Mesendoderm (in vitro differentiated cells): ENCODE measurements around the gene BAD.

Source experiments
- DNase-seq: peaks from one replicate; pipeline ENCODE4 v3.0.0; 2013
- H2AK5ac ChIP-seq: 2 replicates; pipeline ENCODE4 v1.6.1; 2013; ENCODE audit warnings: low read length, inconsistent platforms
- H2BK120ac ChIP-seq: 2 replicates; pipeline ENCODE4 v1.6.1; 2013; ENCODE audit warnings: low read depth, mild to moderate bottlenecking, low read length, moderate library complexity, mixed read lengths
- H2BK15ac ChIP-seq: replicated peaks from 2 replicates; pipeline ENCODE4 v1.6.1; 2013; ENCODE audit warnings: low read depth, mild to moderate bottlenecking, moderate library complexity
- H2BK5ac ChIP-seq: 2 replicates; pipeline ENCODE4 v1.6.1; 2013; ENCODE audit warnings: low read length, inconsistent platforms
- H3K18ac ChIP-seq: 2 replicates; pipeline ENCODE4 v1.6.1; 2013; ENCODE audit warnings: mild to moderate bottlenecking, low read length, mixed read lengths
- H3K23ac ChIP-seq: one replicate; pipeline ENCODE4 v1.6.1; 2013; ENCODE audit warnings: low read length
- H3K27ac ChIP-seq: 2 replicates; pipeline ENCODE4 v1.5.1; 2013; ENCODE audit warnings: low read depth, mild to moderate bottlenecking, inconsistent platforms, low read length, moderate library complexity
- H3K27me3 ChIP-seq: 2 replicates; pipeline ENCODE4 v1.6.1; 2013; ENCODE audit warnings: low read length, control low read depth, mild to moderate bottlenecking, inconsistent platforms; ENCODE audit not compliant: insufficient read depth, poor library complexity
- H3K36me3 ChIP-seq: 2 replicates; pipeline ENCODE4 v1.6.1; 2013; ENCODE audit warnings: low read length, inconsistent platforms; ENCODE audit not compliant: control insufficient read depth, insufficient read depth
- H3K4ac ChIP-seq: one replicate; pipeline ENCODE4 v1.6.1; 2013; ENCODE audit warnings: low read depth, mild to moderate bottlenecking, low read length, moderate library complexity
- H3K4me1 ChIP-seq: 2 replicates; pipeline ENCODE4 v1.6.1; 2013; ENCODE audit warnings: low read depth, low read length, inconsistent platforms; ENCODE audit not compliant: control insufficient read depth
- H3K4me2 ChIP-seq: 2 replicates; pipeline ENCODE4 v1.6.1; 2013; ENCODE audit warnings: low read length
- H3K4me3 ChIP-seq: 2 replicates; pipeline ENCODE4 v1.5.1; 2013; ENCODE audit warnings: mild to moderate bottlenecking, low read length
- H3K56ac ChIP-seq: one replicate; pipeline ENCODE4 v1.6.1; 2013; ENCODE audit warnings: low read length
- H3K79me1 ChIP-seq: 2 replicates; pipeline ENCODE4 v1.6.1; 2013; ENCODE audit warnings: low read length, inconsistent platforms
- H3K79me2 ChIP-seq: 2 replicates; pipeline ENCODE4 v1.6.1; 2013; ENCODE audit warnings: mild to moderate bottlenecking, low read length; ENCODE audit not compliant: control insufficient read depth, insufficient read depth
- H3K9ac ChIP-seq: 2 replicates; pipeline ENCODE4 v1.6.1; 2013; ENCODE audit warnings: low read length, inconsistent platforms
- H4K5ac ChIP-seq: one replicate; pipeline ENCODE4 v1.6.1; 2013; ENCODE audit warnings: low read length
- H4K8ac ChIP-seq: one replicate; pipeline ENCODE4 v1.6.1; 2013; ENCODE audit warnings: low read depth, mild to moderate bottlenecking, control low read depth, low read length, moderate library complexity
- WGBS: extraction: QIAGEN DNeasy Blood & Tissue Kit; methylation state at CpG from one replicate; pipeline ENCODE4 v1.1.7; 2013; ENCODE audit warnings: low lambda C conversion rate, missing lambda C conversion rate; ENCODE audit not compliant: insufficient coverage; ENCODE audit errors: extremely low coverage; 5-methylcytosine and 5-hydroxymethylcytosine counted together

BAD gene

DNA sequence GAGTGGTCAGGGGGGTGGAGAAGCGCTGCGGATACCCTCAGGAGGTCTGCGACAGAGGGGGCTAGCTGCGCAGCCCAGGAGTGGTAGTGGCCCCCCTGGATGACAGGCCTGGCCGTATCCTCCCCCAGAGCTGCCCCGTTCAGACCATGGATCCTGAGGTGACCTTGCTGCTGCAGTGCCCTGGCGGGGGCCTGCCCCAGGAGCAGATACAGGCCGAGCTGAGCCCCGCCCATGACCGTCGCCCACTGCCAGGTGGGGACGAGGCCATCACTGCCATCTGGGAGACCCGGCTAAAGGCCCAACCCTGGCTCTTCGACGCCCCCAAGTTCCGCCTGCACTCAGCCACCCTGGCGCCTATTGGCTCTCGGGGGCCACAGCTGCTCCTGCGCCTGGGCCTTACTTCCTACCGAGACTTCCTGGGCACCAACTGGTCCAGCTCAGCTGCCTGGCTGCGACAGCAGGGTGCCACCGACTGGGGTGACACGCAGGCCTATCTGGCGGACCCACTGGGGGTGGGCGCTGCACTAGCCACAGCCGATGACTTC, 57.9 kb downstream of the BAD start:
- no peaks in the 10 kb centered on the region for H3K27me3 ChIP-seq
- H3K4me2 ChIP-seq, result peak overlapping the region; percentile 55
- no peak overlapping the region for H3K4ac ChIP-seq
- H3K36me3 ChIP-seq, result no peaks in the 10 kb centered on the region
- H3K9ac ChIP-seq, result peak overlapping the region; percentile 96
- H2BK15ac ChIP-seq, result no peak overlapping the region
- H3K79me1 ChIP-seq, result peaks cover 4% of the 10 kb centered on the region
- H3K4me3 ChIP-seq, result peak overlapping the region; percentile 77
- H4K8ac ChIP-seq, result no peak overlapping the region
- H2AK5ac ChIP-seq, result no peak overlapping the region
- H3K27ac ChIP-seq, result no peak overlapping the region
- peak overlapping the region; percentile 29 for H3K23ac ChIP-seq
- DNase-seq, result no peak
- peak overlapping the region; percentile 44 for H3K18ac ChIP-seq
- no peak overlapping the region for H4K5ac ChIP-seq
- no peak overlapping the region for H2BK120ac ChIP-seq
- H3K4me1 ChIP-seq, result peaks cover 4% of the 10 kb centered on the region
- WGBS, result no CpG with 5 or more reads among the region's 26 CpGs
- peak overlapping the region; percentile 6 for H2BK5ac ChIP-seq
- H3K79me2 ChIP-seq, result no peaks in the 10 kb centered on the region
- peak overlapping the region; percentile 89 for H3K56ac ChIP-seq

DNA sequence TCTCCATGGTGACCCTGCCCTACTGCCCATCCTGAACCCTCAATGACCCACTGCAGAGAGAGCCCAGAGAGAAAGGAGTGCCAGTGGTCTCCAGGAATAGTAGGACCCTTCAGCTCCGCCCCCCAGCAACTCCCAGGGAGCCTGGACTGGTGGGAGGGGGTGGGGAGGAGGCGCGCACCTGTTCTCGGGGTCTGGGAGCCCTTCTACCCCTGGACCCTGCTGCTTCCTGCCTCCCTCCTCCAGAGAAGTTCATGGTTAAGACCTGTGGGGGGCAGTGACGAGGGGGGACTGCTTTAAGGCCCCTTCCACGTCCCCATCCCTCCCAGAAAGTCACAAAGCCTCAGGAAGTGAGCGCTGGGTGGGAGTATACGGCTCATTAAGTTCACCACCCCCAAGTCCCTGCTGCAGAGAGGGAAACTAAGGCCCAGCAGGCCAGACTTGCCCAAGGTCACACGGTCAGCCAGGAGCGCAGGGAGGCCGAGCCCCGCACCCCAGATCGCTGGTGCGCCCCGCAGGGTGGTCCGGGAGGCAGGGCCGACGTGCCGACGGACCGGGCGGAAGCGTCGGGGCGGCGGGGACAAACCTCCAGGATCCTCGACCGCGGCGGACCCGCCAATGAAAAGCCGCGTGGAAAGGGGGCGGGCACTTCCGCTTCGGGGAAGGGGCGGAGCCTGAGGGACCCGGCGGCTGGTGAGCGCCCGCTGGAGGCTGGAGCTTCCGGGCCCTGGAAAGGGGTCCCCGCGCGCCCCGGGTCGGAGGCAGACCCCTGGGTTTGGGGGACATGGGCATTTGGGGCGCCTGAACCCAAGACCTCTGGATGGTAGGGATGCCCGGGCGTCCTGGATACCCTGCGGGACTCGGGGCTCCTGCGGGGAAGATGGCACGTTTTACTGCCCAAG, 58.6 kb downstream of the BAD start, which contains the start of the genes NUDT22 and TRPT1:
TSS of gene NUDT22 (plus strand) at position 667 of the 899 bp plus-strand sequence. CDS start 379 bp downstream, outside the sequence.
TSS of gene TRPT1 (minus strand) at position 579 of the 899 bp plus-strand sequence. CDS start at position 253, 326 bp downstream.
- Histone ChIP-seq H4K8ac (peak within 1 kb of the TSS; percentile 41), H4K5ac (no peak within 1 kb of the TSS)

GRCh38 chr11:64224891-64225607, 59.4 kb downstream of the BAD start:
- Histone ChIP-seq H4K5ac (no peak overlapping the region), H3K4me2 (peak overlapping the region; percentile 83), H3K4me3 (no peak overlapping the region), H2BK5ac (no peak overlapping the region), H3K23ac (no peak overlapping the region), H3K4me1 (peaks cover 2% of the 10 kb centered on the region), H3K79me1 (peaks cover 4% of the 10 kb centered on the region), H3K27me3 (no peaks in the 10 kb centered on the region), H2AK5ac (no peak overlapping the region), H4K8ac (no peak overlapping the region), H3K56ac (peak overlapping the region; percentile 52), H2BK15ac (no peak overlapping the region), H3K18ac (no peak overlapping the region), H3K9ac (peak overlapping the region; percentile 93), H3K79me2 (no peaks in the 10 kb centered on the region), H2BK120ac (no peak overlapping the region), H3K4ac (no peak overlapping the region), H3K27ac (peak overlapping the region; percentile 17), H3K36me3 (no peaks in the 10 kb centered on the region)
- WGBS, result no CpG with 5 or more reads among the region's 22 CpGs
- DNase-seq, result no peak

More for the DNA sequence above, 58.6 kb downstream of the BAD start, which contains the start of the genes NUDT22 and TRPT1:
- peak within 1 kb of the TSS; percentile 83 for H3K4me2 ChIP-seq
- no peaks in the 10 kb centered on the region for H3K36me3 ChIP-seq
- H3K4ac ChIP-seq, result peak within 1 kb of the TSS; percentile 25
- H3K18ac ChIP-seq, result peak within 1 kb of the TSS; percentile 44
- no peak within 1 kb of the TSS for H2BK15ac ChIP-seq
- H3K27ac ChIP-seq, result peak within 1 kb of the TSS; percentile 45
- no CpG with 5 or more reads among the region's 54 CpGs for WGBS
- H3K27me3 ChIP-seq, result no peaks in the 10 kb centered on the region
- H3K56ac ChIP-seq, result peak within 1 kb of the TSS; percentile 97
- peaks cover 2% of the 10 kb centered on the region for H3K4me1 ChIP-seq
- peak within 1 kb of the TSS; percentile 80 for H2BK5ac ChIP-seq
- H2AK5ac ChIP-seq, result no peak within 1 kb of the TSS
- peak; percentile 85 for DNase-seq
- H3K79me1 ChIP-seq, result peaks cover 4% of the 10 kb centered on the region
- peak within 1 kb of the TSS; percentile 77 for H3K4me3 ChIP-seq
- H3K79me2 ChIP-seq, result no peaks in the 10 kb centered on the region
- H3K9ac ChIP-seq, result peak within 1 kb of the TSS; percentile 96
- no peak within 1 kb of the TSS for H2BK120ac ChIP-seq
- peak within 1 kb of the TSS; percentile 29 for H3K23ac ChIP-seq

GRCh38 chr11:64224151-64224890, 60.1 kb downstream of the BAD start:
- peaks cover 4% of the 10 kb centered on the region for H3K79me1 ChIP-seq
- WGBS, result no CpG with 5 or more reads among the region's 17 CpGs
- H2BK5ac ChIP-seq, result no peak overlapping the region
- no peak overlapping the region for H3K4me2 ChIP-seq
- no peaks in the 10 kb centered on the region for H3K79me2 ChIP-seq
- no peak overlapping the region for H2BK120ac ChIP-seq
- H3K4me1 ChIP-seq, result peaks cover 2% of the 10 kb centered on the region
- H2AK5ac ChIP-seq, result no peak overlapping the region
- H3K4me3 ChIP-seq, result no peak overlapping the region
- H3K56ac ChIP-seq, result no peak overlapping the region
- no peak overlapping the region for H4K5ac ChIP-seq
- no peak overlapping the region for H3K18ac ChIP-seq
- no peak overlapping the region for H4K8ac ChIP-seq
- no peak overlapping the region for H3K27ac ChIP-seq
- no peaks in the 10 kb centered on the region for H3K27me3 ChIP-seq
- H3K36me3 ChIP-seq, result no peaks in the 10 kb centered on the region
- DNase-seq, result no peak
- H3K23ac ChIP-seq, result no peak overlapping the region
- no peak overlapping the region for H3K9ac ChIP-seq
- no peak overlapping the region for H3K4ac ChIP-seq
- H2BK15ac ChIP-seq, result no peak overlapping the region

GRCh38 chr11:64223001-64223651, 61.3 kb downstream of the BAD start:
- Histone ChIP-seq H3K27ac (no peak overlapping the region), H3K56ac (no peak overlapping the region), H2BK120ac (no peak overlapping the region), H3K27me3 (no peaks in the 10 kb centered on the region), H3K4me2 (no peak overlapping the region), H2AK5ac (no peak overlapping the region), H3K4ac (no peak overlapping the region), H3K79me2 (no peaks in the 10 kb centered on the region), H3K9ac (no peak overlapping the region), H3K79me1 (peaks cover 4% of the 10 kb centered on the region), H2BK5ac (no peak overlapping the region), H3K4me1 (peaks cover 2% of the 10 kb centered on the region), H3K36me3 (no peaks in the 10 kb centered on the region), H3K23ac (no peak overlapping the region), H2BK15ac (no peak overlapping the region), H4K5ac (no peak overlapping the region), H4K8ac (no peak overlapping the region), H3K4me3 (no peak overlapping the region), H3K18ac (no peak overlapping the region)
- no peak for DNase-seq
- no CpG with 5 or more reads among the region's 24 CpGs for WGBS
